GM12865 (cell line): ENCODE results near the gene CRYBB1.

Experiments used
- DNase-seq: peaks from one replicate; pipeline ENCODE4 v3.0.0; 2010; ENCODE audit warnings: low read depth
- H3K4me3 ChIP-seq: 2 replicates; pipeline ENCODE4 v1.5.1; 2011; ENCODE audit warnings: mild to moderate bottlenecking, low read depth, low read length, control low read depth
- CTCF ChIP-seq: IDR thresholded peaks from 2 replicates; pipeline ENCODE4 v1.5.1; 2011; ENCODE audit warnings: low read length, control low read depth, low read depth, inconsistent platforms; ENCODE audit not compliant: insufficient read depth; ENCODE audit errors: missing control alignments

Gene CRYBB1

GRCh38 chr22:26580240-26580962, 37.4 kb downstream of the CRYBB1 start:
- DNase-seq = no peak
- no peak for TF ChIP-seq CTCF
- H3K4me3 ChIP-seq = no peak overlapping the region

- H3K4me3 ChIP-seq = peak overlapping the region; percentile 27
- TF ChIP-seq CTCF = no peak
- DNase-seq = peak; percentile 73
Observed at GRCh38 chr22:26579331-26579886, 38.4 kb downstream of the CRYBB1 start.

- no peak for TF ChIP-seq CTCF
- DNase-seq = no peak
Observed at GRCh38 chr22:26577081-26577480, 40.7 kb downstream of the CRYBB1 start.

GRCh38 chr22:26576026-26576680, 41.7 kb downstream of the CRYBB1 start:
- DNase-seq = no peak
- no peak for TF ChIP-seq CTCF
- H3K4me3 ChIP-seq = no peak overlapping the region

More at GRCh38 chr22:26577081-26577480, 40.7 kb downstream of the CRYBB1 start:
- H3K4me3 ChIP-seq = no peak overlapping the region

- no peak overlapping the region for H3K4me3 ChIP-seq
- DNase-seq = no peak
Observed at GRCh38 chr22:26574001-26574723, 43.7 kb downstream of the CRYBB1 start.

More at GRCh38 chr22:26574001-26574723, 43.7 kb downstream of the CRYBB1 start:
- no peak for TF ChIP-seq CTCF
